CD14-positive monocyte (primary cell): ENCODE measurements around the gene CYP4F12. TPM values are rescaled to one million over a fixed set of nuclear protein-coding genes. Genes with fewer than 3 reads are reported as not detected.

Source experiments
- DNase-seq, 3 donors: peaks; one replicate each; pipeline ENCODE4 v3.0.0-alpha.2; 2011 to 2022
- H2AFZ ChIP-seq: 2 replicates; pipeline ENCODE4 v1.6.0; 2012; ENCODE audit warnings: mild to moderate bottlenecking, low read depth, low read length, inconsistent platforms; ENCODE audit not compliant: insufficient read depth, poor library complexity, severe bottlenecking
- H3K27ac ChIP-seq, 2 donors: 1 replicate in 1 of 2; 2 replicates in 1 of 2; pipeline ENCODE4 v1.5.1; 2012 to 2013; ENCODE audit warnings: low read length in 2 of 2, control low read depth in 1 of 2, inconsistent platforms in 1 of 2, low read depth in 1 of 2, mild to moderate bottlenecking in 1 of 2
- H3K27me3 ChIP-seq, 2 donors: one replicate each; pipeline versions ENCODE4 v1.6.0 to v1.6.1; 2011 to 2013; ENCODE audit warnings: low read length in 2 of 2; ENCODE audit not compliant: control insufficient read depth in 2 of 2, insufficient read depth in 2 of 2
- H3K36me3 ChIP-seq, 2 donors: replicated peaks in 1 of 2; 1 replicate in 1 of 2; 2 replicates in 1 of 2; pipeline versions ENCODE4 v1.5.1 to v1.6.1; 2012 to 2013; ENCODE audit warnings: low read length in 2 of 2, control low read depth in 1 of 2, inconsistent platforms in 1 of 2, mild to moderate bottlenecking in 1 of 2; ENCODE audit not compliant: insufficient read depth in 2 of 2, control insufficient read depth in 1 of 2
- H3K4me1 ChIP-seq, 2 donors: 1 replicate in 1 of 2; 2 replicates in 1 of 2; pipeline versions ENCODE4 v1.5.1 to v1.6.1; 2012 to 2013; ENCODE audit warnings: low read length in 2 of 2, control low read depth in 1 of 2, inconsistent platforms in 1 of 2, mild to moderate bottlenecking in 1 of 2, moderate library complexity in 1 of 2; ENCODE audit not compliant: insufficient read depth in 2 of 2, control insufficient read depth in 1 of 2
- H3K4me2 ChIP-seq: replicated peaks from 2 replicates; pipeline ENCODE3; 2012; ENCODE audit warnings: low read length, moderate library complexity, mild to moderate bottlenecking; ENCODE audit not compliant: poor library complexity, severe bottlenecking; ENCODE audit errors: extremely low read depth
- H3K4me3 ChIP-seq, 3 experiments: fragments of 200-600 bp in 1 of 3; sonication (generic) in 1 of 3; replicated peaks in 1 of 3; 1 replicate in 2 of 3; 2 replicates in 1 of 3; pipeline ENCODE4 v1.5.1; 2011 to 2013; ENCODE audit warnings: low read length in 3 of 3, mild to moderate bottlenecking in 3 of 3, control low read depth in 2 of 3, low read depth in 2 of 3, inconsistent platforms in 1 of 3, moderate library complexity in 1 of 3
- H3K79me2 ChIP-seq: 2 replicates; pipeline ENCODE4 v1.6.0; 2012; ENCODE audit warnings: mild to moderate bottlenecking, control low read depth, inconsistent platforms, low read length, moderate library complexity; ENCODE audit not compliant: insufficient read depth
- H3K9ac ChIP-seq: 2 replicates; pipeline ENCODE4 v1.6.0; 2017; ENCODE audit warnings: low read length, mild to moderate bottlenecking; ENCODE audit not compliant: insufficient read depth, poor library complexity, severe bottlenecking
- H3K9me3 ChIP-seq, 2 donors: replicated peaks in 1 of 2; 1 replicate in 1 of 2; 2 replicates in 1 of 2; pipeline versions ENCODE4 v1.5.1 to v1.6.1; 2012 to 2013; ENCODE audit warnings: low read length in 2 of 2, control low read depth in 1 of 2; ENCODE audit not compliant: control insufficient read depth in 1 of 2, insufficient read depth in 1 of 2
- H4K20me1 ChIP-seq: 2 replicates; pipeline ENCODE4 v1.6.0; 2012; ENCODE audit warnings: mild to moderate bottlenecking, low read length, control low read depth, moderate library complexity; ENCODE audit not compliant: insufficient read depth
- H3K27ac Mint-ChIP-seq, 7 donors: one replicate each; pipeline ENCODE4 v1.8.0; 2020; ENCODE audit warnings: mild to moderate bottlenecking in 7 of 7, mixed read lengths in 7 of 7, moderate library complexity in 6 of 7, inconsistent platforms in 2 of 7
- H3K27me3 Mint-ChIP-seq, 3 donors: one replicate each; pipeline ENCODE4 v1.8.0; 2021 to 2022; ENCODE audit warnings: low read depth in 3 of 3, mild to moderate bottlenecking in 3 of 3, mixed read lengths in 3 of 3, moderate library complexity in 3 of 3, inconsistent platforms in 1 of 3
- H3K36me3 Mint-ChIP-seq, 2 donors: one replicate each; pipeline ENCODE4 v1.8.0; 2020; ENCODE audit warnings: mixed read lengths in 2 of 2, inconsistent platforms in 1 of 2, mild to moderate bottlenecking in 1 of 2
- H3K4me1 Mint-ChIP-seq: one replicate; pipeline ENCODE4 v1.8.0; 2020; ENCODE audit warnings: mild to moderate bottlenecking, mixed read lengths
- H3K4me3 Mint-ChIP-seq, 2 donors: one replicate each; pipeline ENCODE4 v1.8.0; 2020; ENCODE audit warnings: mild to moderate bottlenecking in 2 of 2, mixed read lengths in 2 of 2, moderate library complexity in 1 of 2
- H3K9me3 Mint-ChIP-seq, 7 donors: one replicate each; pipeline ENCODE4 v1.8.0; 2020 to 2022; ENCODE audit warnings: mixed read lengths in 7 of 7, mild to moderate bottlenecking in 6 of 7, moderate library complexity in 6 of 7, inconsistent platforms in 2 of 7
- CTCF ChIP-seq: fragments of 200-600 bp; IDR thresholded peaks from one replicate; pipeline ENCODE4 v1.8.0; 2022; ENCODE audit warnings: antibody characterized with exemption, mild to moderate bottlenecking
- WGBS: methylation state at CpG from one replicate; pipeline ENCODE4 v1.1.5; 2013; ENCODE audit warnings: missing lambda C conversion rate; ENCODE audit not compliant: insufficient coverage; 5-methylcytosine and 5-hydroxymethylcytosine counted together
- intact Hi-C, 2 donors: fragments of 100-400 bp; cut with micrococcal nuclease; formaldehyde crosslinking; loops; one replicate each; pipeline versions ENCODE4 v1.15.0 to v1.15.1; 2023
- polyA plus RNA-seq, 3 donors: library from polyadenylated mRNA; depleted of rRNA in 1 of 3; unstranded in 2 of 3; stranded (reverse) in 1 of 3; fragments of 300-500 nt in 2 of 3; fragments of >200 nt in 1 of 3; fragmentation: Illumina TruSeq in 2 of 3; gene quantifications; 1 replicate in 2 of 3; 2 replicates in 1 of 3; pipeline ENCODE4 v1.2.3, GENCODE V29; 2012 to 2021

The CYP4F12 gene
- polyA plus RNA-seq, 3 donors = 0.09 TPM; not detected in 2

DNA sequence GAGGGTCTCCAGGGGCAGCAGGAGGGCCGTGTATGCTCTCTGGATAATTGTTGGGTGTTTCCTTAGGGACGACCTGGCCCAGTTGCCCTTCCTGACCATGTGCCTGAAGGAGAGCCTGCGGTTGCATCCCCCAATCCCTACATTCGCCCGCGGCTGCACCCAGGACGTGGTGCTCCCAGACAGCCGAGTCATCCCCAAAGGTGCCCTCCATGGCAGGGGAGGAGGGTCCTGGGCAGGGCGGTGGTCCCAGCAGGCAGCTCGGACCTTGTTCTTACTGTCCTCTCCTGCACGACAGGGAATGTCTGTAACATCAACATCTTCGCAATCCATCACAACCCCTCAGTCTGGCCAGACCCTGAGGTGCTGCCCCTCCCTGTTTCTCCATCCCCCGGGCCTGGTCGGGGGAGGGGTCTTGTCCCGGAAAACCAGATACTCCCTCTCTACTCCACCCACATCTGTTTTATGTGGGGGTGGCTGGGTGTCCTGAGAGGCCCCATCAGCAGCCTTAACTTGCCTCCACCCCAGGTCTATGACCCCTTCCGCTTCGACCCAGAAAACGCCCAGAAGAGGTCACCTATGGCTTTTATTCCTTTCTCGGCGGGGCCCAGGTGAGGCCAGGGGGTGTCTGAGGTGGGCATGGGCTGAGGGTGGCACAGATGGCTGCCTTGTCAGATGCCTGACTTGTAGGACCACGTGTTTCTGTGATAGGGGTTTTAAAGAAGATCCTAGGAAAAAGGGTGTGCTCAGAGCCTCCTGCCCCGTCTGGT, 44.5 kb upstream of the CYP4F12 start:
- Histone ChIP-seq H3K4me3 (no peak overlapping the region), H3K4me2 (no peak overlapping the region), H2AFZ (no peak overlapping the region), H3K9me3 (no peaks in the 10 kb centered on the region), H3K27ac (no peak overlapping the region), H3K4me1 (peaks cover 14 to 15% of the 10 kb centered on the region in 2 donors), H4K20me1 (no peaks in the 10 kb centered on the region), H3K9ac (no peak overlapping the region), H3K27me3 (no peaks in the 10 kb centered on the region), H3K36me3 (no peaks in the 10 kb centered on the region), H3K79me2 (no peaks in the 10 kb centered on the region)
- no peak for TF ChIP-seq CTCF
- Mint-ChIP-seq H3K9me3 (peaks cover 0 to 2% (median 0%) of the 10 kb centered on the region in 7 donors), H3K27ac (peak overlapping the region in 1 of 7 donors; percentile 35), H3K27me3 (peaks cover 6 to 9% (median 8%) of the 10 kb centered on the region in 3 donors), H3K4me3 (no peak overlapping the region), H3K36me3 (no peaks in the 10 kb centered on the region), H3K4me1 (peaks cover 15% of the 10 kb centered on the region)
- intact Hi-C loops = loop anchor here (5.0 to 10.0 kb wide), 3 partner anchors 554 to 786 kb away; partner anchors contain the start of gene FAM32A (in 1 of the 2)
- 57% methylated on average over 14 of the region's 22 CpGs for WGBS
- no peak for DNase-seq

- peaks cover 0 to 8% (median 8%) of the 10 kb centered on the region in 3 donors for H3K27me3 Mint-ChIP-seq
- H3K4me1 Mint-ChIP-seq = peaks cover 23% of the 10 kb centered on the region
- Histone ChIP-seq H2AFZ (no peak overlapping the region), H3K9me3 (no peaks in the 10 kb centered on the region), H3K79me2 (no peaks in the 10 kb centered on the region), H3K36me3 (no peaks in the 10 kb centered on the region), H3K4me3 (no peak overlapping the region), H3K27me3 (no peaks in the 10 kb centered on the region), H3K4me1 (peaks cover 21 to 22% of the 10 kb centered on the region in 2 donors), H3K27ac (no peak overlapping the region), H4K20me1 (no peaks in the 10 kb centered on the region), H3K9ac (no peak overlapping the region), H3K4me2 (no peak overlapping the region)
- H3K36me3 Mint-ChIP-seq = no peaks in the 10 kb centered on the region
- H3K4me3 Mint-ChIP-seq = no peak overlapping the region
- peaks cover 0 to 2% (median 0%) of the 10 kb centered on the region in 7 donors for H3K9me3 Mint-ChIP-seq
- WGBS = 18% methylated on average over 19 of the region's 25 CpGs
- H3K27ac Mint-ChIP-seq = peak overlapping the region in 1 of 7 donors; percentile 64
- TF ChIP-seq CTCF = peak; percentile 99
- peak; percentile 61 to 75 (median 62) for DNase-seq
- intact Hi-C loops = loop anchor here (5.0 to 10.0 kb wide), 3 partner anchors 553 to 786 kb away; partner anchors contain the start of gene FAM32A (in 1 of the 2)
These were observed 43.6 kb upstream of the CYP4F12 start for GRCh38 chr19:15629003-15629880.
